H1 (cell line): ENCODE data around the gene TMEM151B. TPM values are rescaled to one million over a fixed set of nuclear protein-coding genes. Genes with fewer than 3 reads are reported as not detected.

ENCODE experiments used
- BACH1 ChIP-seq: IDR thresholded peaks from 2 replicates; pipeline ENCODE4 v1.6.1; 2012; ENCODE audit warnings: low read length, improper control_type of control experiment
- polyA plus RNA-seq, 7 experiments: library from polyadenylated mRNA; depleted of rRNA in 3 of 7; stranded (reverse) in 5 of 7; unstranded in 2 of 7; fragments of >200 nt in 5 of 7; fragments of 200-250 nt in 2 of 7; gene quantifications; 1 replicate in 5 of 7; 2 replicates in 1 of 7; 4 replicates in 1 of 7; pipeline versions ENCODE4 v1.2.1 to v1.2.3, GENCODE V29; 2011 to 2013; ENCODE audit warnings: missing spikeins in 2 of 7, mixed read lengths in 2 of 7
- total RNA-seq: library from RNA; stranded (reverse); fragmentation: NEBNext Ultra II Directional; extraction: Animal tissue kit (Norgen Biotek cat#: 25700); gene quantifications from 2 replicates; pipeline ENCODE4 v1.2.1, GENCODE V29; 2021
- TF ChIP-seq, protein P1 (sequence below), 3 experiments: IDR thresholded peaks; 1 replicate in 2 of 3; 2 replicates in 1 of 3; pipeline versions ENCODE4 v1.5.1 to v1.6.1; 2011; ENCODE audit warnings: low read length in 3 of 3, mild to moderate bottlenecking in 3 of 3, inconsistent platforms in 2 of 3, low read depth in 1 of 3, moderate library complexity in 1 of 3; ENCODE audit not compliant: insufficient read depth in 1 of 3; ENCODE audit errors: control extremely low read depth in 1 of 3

The TMEM151B gene
- total and polyA plus RNA-seq, 2 of the 8 experiments (the other 6 are each of a cell fraction or from before 2014, with no cell fraction given): 8.0 to 15.5 TPM

DNA sequence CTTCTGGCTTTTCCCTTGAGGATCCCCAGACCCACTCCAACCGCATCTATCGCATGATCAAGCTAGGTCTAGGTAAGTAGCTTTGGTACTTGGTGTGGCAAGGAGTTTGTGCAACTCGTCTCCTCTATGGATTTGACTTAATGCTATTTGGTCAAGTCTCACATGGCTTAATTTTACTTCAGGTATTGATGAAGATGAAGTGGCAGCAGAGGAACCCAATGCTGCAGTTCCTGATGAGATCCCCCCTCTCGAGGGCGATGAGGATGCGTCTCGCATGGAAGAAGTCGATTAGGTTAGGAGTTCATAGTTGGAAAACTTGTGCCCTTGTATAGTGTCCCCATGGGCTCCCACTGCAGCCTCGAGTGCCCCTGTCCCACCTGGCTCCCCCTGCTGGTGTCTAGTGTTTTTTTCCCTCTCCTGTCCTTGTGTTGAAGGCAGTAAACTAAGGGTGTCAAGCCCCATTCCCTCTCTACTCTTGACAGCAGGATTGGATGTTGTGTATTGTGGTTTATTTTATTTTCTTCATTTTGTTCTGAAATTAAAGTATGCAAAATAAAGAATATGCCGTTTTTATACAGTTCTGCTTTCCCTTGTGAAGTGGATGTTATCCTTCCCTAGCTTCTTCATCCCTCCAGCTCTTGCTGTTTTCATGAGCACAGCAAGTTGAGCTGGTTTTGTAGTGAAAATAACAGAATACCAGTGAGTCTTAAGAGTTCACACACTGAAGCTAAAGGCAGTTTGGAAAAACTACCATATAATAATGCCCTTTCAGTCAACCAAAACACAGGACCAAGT lies 16.7 kb upstream of the TMEM151B start (continued):
- TF ChIP-seq BACH1: no peak
- TF ChIP-seq, protein P1, sequence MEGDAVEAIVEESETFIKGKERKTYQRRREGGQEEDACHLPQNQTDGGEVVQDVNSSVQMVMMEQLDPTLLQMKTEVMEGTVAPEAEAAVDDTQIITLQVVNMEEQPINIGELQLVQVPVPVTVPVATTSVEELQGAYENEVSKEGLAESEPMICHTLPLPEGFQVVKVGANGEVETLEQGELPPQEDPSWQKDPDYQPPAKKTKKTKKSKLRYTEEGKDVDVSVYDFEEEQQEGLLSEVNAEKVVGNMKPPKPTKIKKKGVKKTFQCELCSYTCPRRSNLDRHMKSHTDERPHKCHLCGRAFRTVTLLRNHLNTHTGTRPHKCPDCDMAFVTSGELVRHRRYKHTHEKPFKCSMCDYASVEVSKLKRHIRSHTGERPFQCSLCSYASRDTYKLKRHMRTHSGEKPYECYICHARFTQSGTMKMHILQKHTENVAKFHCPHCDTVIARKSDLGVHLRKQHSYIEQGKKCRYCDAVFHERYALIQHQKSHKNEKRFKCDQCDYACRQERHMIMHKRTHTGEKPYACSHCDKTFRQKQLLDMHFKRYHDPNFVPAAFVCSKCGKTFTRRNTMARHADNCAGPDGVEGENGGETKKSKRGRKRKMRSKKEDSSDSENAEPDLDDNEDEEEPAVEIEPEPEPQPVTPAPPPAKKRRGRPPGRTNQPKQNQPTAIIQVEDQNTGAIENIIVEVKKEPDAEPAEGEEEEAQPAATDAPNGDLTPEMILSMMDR (IDR thresholded peaks at IDR 0.05; ENCODE audit: control extremely low read depth in 1 of 3, insufficient read depth in 1 of 3, low read depth in 1 of 3, low read length in 3 of 3): peak in 2 of 3 experiments; percentile 49 to 56; a peak in 3 of 4 replicates
